ENCODE results near the gene SAT1. TPM values are rescaled to one million over a fixed set of nuclear protein-coding genes. Genes with fewer than 3 reads are reported as not detected.

The SAT1 gene
- total RNA-seq, 1 experiment from 2014 or later: 60.2 TPM

GRCh38 chrX:23785580-23785979, 2.6 kb downstream of the SAT1 start:
- Histone ChIP-seq H3K4me1 (replicated peaks) (peaks cover 18% of the 10 kb centered on the region), H3K27me3 (replicated peaks) (no peaks in the 10 kb centered on the region), H3K9me3 (replicated peaks) (no peaks in the 10 kb centered on the region), H3K4me3 (no peak overlapping the region), H3K36me3 (peaks cover 21% of the 10 kb centered on the region), H3K27ac (no peak overlapping the region)
- no peak for DNase-seq (ENCODE audit: low read depth in 1 of 2, low spot score in 2 of 2)

- Histone ChIP-seq H3K9me3 (replicated peaks) (no peaks in the 10 kb centered on the region), H3K27ac (no peak overlapping the region), H3K4me1 (replicated peaks) (peaks cover 14% of the 10 kb centered on the region), H3K27me3 (replicated peaks) (no peaks in the 10 kb centered on the region), H3K36me3 (peaks cover 21% of the 10 kb centered on the region), H3K4me3 (no peak overlapping the region)
- DNase-seq (ENCODE audit: low read depth in 1 of 2, low spot score in 2 of 2): no peak
These were observed 3.4 kb downstream of the SAT1 start for GRCh38 chrX:23786268-23786815.

DNA sequence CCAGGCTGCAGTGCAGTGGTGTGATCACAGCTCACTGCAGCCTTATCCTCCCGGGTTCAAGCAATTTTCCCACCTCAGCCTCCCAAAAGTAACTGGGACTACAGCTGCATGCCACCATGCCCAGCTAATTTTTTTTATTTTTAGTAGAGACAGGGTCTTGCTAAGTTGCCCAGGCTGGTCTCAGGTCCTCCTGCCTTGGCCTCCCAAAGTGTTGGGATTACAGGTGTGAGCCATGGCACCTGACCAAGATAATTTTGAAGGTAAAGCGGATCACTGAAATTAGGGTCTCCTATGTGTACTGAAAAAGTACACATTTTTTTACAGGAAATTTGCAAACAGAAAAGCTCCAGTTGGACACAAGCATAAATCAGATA, 4.8 kb downstream of the SAT1 start:
- no peaks in the 10 kb centered on the region for H3K9me3 ChIP-seq (replicated peaks)
- no peak overlapping the region for H3K27ac ChIP-seq
- peaks cover 8% of the 10 kb centered on the region for H3K4me1 ChIP-seq (replicated peaks)
- H3K4me3 ChIP-seq: no peak overlapping the region
- no peak for DNase-seq (ENCODE audit: low read depth in 1 of 2, low spot score in 2 of 2)
- no peaks in the 10 kb centered on the region for H3K27me3 ChIP-seq (replicated peaks)
- peaks cover 21% of the 10 kb centered on the region for H3K36me3 ChIP-seq

DNA sequence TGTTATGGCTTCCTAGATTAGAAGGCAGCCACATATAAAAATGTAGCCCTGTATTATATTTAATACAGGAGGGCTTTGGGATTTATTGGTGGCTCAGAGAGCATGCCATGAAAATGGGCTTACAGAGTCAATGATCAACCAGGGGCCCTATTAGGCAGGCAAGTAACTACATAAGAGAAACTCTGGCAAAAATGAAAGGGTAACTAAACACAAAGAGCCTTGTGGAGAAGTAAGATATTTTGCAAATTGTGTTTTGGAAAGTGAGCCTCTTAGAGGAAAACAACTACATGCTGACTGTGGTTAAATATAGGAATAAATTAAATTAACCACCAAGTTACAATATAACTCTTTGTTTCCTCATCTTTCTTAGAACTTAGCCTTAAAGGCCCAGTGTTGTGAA, 5.5 kb downstream of the SAT1 start:
- Histone ChIP-seq H3K36me3 (peaks cover 21% of the 10 kb centered on the region), H3K4me1 (replicated peaks) (peaks cover 8% of the 10 kb centered on the region), H3K27me3 (replicated peaks) (no peaks in the 10 kb centered on the region), H3K27ac (no peak overlapping the region), H3K4me3 (no peak overlapping the region), H3K9me3 (replicated peaks) (no peaks in the 10 kb centered on the region)
- DNase-seq (ENCODE audit: low read depth in 1 of 2, low spot score in 2 of 2): no peak

DNA sequence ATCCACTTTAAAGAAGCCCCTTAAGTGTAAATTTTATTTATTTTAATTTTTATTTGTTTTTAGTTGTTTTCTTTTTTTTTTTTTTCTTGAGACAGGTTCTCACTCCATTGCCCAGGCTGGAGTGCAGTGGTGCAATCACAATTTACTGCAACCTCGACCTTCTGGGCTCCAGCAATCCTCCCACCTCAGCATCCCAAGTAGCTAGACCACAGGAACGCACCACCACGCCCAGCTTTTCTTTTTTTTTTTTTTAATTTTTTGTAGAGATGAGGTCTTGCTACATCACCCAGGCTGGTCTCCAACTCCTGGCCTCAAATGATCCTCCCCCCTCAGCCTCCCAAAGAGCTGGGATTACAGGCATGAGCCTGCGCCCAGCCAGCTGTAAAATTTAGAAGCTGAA, 6.0 kb downstream of the SAT1 start:
- DNase-seq (ENCODE audit: low read depth in 1 of 2, low spot score in 2 of 2): no peak
- Histone ChIP-seq H3K9me3 (replicated peaks) (no peaks in the 10 kb centered on the region), H3K27ac (no peak overlapping the region), H3K27me3 (replicated peaks) (no peaks in the 10 kb centered on the region), H3K36me3 (peaks cover 18% of the 10 kb centered on the region), H3K4me3 (no peak overlapping the region), H3K4me1 (replicated peaks) (peaks cover 8% of the 10 kb centered on the region)

GRCh38 chrX:23789386-23790154, 6.6 kb downstream of the SAT1 start:
- Histone ChIP-seq H3K4me1 (replicated peaks) (peaks cover 8% of the 10 kb centered on the region), H3K27me3 (replicated peaks) (no peaks in the 10 kb centered on the region), H3K4me3 (no peak overlapping the region), H3K36me3 (peaks cover 14% of the 10 kb centered on the region), H3K9me3 (replicated peaks) (no peaks in the 10 kb centered on the region), H3K27ac (no peak overlapping the region)
- DNase-seq (ENCODE audit: low read depth in 1 of 2, low spot score in 2 of 2): no peak

- Histone ChIP-seq H3K4me3 (no peak overlapping the region), H3K27me3 (replicated peaks) (no peaks in the 10 kb centered on the region), H3K9me3 (replicated peaks) (no peaks in the 10 kb centered on the region), H3K4me1 (replicated peaks) (peaks cover 2% of the 10 kb centered on the region), H3K36me3 (peaks cover 8% of the 10 kb centered on the region), H3K27ac (no peak overlapping the region)
- DNase-seq (ENCODE audit: low read depth in 1 of 2, low spot score in 2 of 2): no peak
These were observed 7.2 kb downstream of the SAT1 start for GRCh38 chrX:23790155-23790497.

- Histone ChIP-seq H3K4me3 (no peak overlapping the region), H3K4me1 (replicated peaks) (peaks cover 14% of the 10 kb centered on the region), H3K9me3 (replicated peaks) (no peaks in the 10 kb centered on the region), H3K27ac (no peak overlapping the region), H3K36me3 (no peaks in the 10 kb centered on the region), H3K27me3 (replicated peaks) (no peaks in the 10 kb centered on the region)
- DNase-seq (ENCODE audit: low read depth in 1 of 2, low spot score in 2 of 2): no peak
These were observed 10.0 kb downstream of the SAT1 start for GRCh38 chrX:23792861-23793553.

- no peaks in the 10 kb centered on the region for H3K27me3 ChIP-seq (replicated peaks)
- H3K4me1 ChIP-seq (replicated peaks): peaks cover 20% of the 10 kb centered on the region
- no peaks in the 10 kb centered on the region for H3K9me3 ChIP-seq (replicated peaks)
- H3K4me3 ChIP-seq: no peak overlapping the region
- DNase-seq (ENCODE audit: low read depth in 1 of 2, low spot score in 2 of 2): no peak
- no peak overlapping the region for H3K27ac ChIP-seq
- H3K36me3 ChIP-seq: no peaks in the 10 kb centered on the region
These were observed 12.2 kb downstream of the SAT1 start for GRCh38 chrX:23795221-23795620.

DNA sequence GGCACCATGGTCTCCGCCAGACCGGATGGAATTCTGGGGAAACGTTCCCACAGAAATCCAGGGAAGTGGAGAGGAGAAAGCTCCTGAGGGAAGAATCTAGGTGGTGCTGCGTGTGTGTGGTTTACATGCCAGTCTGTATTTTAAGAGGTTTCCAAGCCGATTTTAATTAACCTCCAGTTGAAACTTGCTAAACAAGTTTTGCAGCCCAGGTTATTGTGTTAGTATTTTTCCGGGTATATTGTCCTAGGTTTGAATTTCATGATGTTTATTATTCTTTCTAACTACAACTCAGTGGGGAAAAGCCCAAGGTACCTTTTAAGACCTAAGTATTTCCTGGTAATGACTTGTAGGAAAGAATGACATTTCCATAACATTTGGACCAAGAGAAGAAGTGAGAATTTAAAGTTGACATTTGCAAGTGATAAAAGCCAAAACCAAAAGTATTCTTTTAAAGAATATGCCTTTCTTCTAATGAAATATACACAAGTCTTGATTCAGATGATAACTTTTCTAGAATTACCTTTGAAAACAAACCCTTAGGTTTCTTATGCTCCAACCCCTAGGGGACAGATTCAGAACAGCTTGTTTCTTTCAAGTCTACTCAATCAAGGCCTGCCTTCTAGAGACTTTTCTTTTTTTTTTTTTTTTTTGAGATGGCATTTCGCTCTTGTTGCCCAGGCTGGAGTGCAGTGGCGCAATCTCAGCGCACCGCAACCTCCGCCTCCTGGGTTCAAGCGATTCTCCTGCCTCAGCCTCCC, 14.6 kb downstream of the SAT1 start:
- H3K27me3 ChIP-seq (replicated peaks): no peaks in the 10 kb centered on the region
- H3K4me3 ChIP-seq: no peak overlapping the region
- peak; percentile 44 to 69 for DNase-seq (ENCODE audit: low read depth in 1 of 2, low spot score in 2 of 2)
- peaks cover 24% of the 10 kb centered on the region for H3K4me1 ChIP-seq (replicated peaks)
- no peaks in the 10 kb centered on the region for H3K9me3 ChIP-seq (replicated peaks)
- no peaks in the 10 kb centered on the region for H3K36me3 ChIP-seq
- H3K27ac ChIP-seq: peak overlapping the region; percentile 60

DNA sequence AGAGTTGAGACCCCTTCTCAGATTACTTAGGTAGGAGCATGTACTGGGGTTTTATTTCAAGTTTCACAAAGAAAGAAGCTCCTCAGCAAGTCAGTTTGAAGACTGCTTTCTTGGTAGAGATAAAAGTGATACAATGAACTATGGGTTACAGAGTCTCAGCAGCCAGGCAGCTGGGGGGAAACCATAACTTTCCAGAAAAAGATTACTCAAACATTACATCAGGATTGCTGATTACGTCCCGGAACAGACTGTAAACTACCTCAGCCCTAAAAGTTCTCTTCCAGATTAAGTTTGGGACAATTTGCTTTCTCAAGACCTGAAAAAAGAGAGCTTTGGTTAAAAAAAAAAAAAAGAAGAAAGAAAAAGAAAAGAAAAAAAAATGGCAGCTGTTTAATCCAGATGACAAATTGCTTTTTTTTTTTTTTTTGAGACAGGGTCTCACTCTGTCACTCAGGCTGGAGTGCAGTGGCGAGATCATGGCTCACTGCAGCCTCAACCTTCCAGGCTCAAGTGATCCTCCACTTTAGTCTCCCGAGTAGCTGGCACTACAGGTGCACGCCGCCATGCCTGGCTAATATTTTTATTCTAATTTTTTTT, 16.6 kb downstream of the SAT1 start:
- Histone ChIP-seq H3K27ac (no peak overlapping the region), H3K27me3 (replicated peaks) (no peaks in the 10 kb centered on the region), H3K9me3 (replicated peaks) (no peaks in the 10 kb centered on the region), H3K4me1 (replicated peaks) (peaks cover 44% of the 10 kb centered on the region), H3K4me3 (no peak overlapping the region), H3K36me3 (no peaks in the 10 kb centered on the region)
- no peak for DNase-seq (ENCODE audit: low read depth in 1 of 2, low spot score in 2 of 2)

GRCh38 chrX:23802431-23802830, 19.5 kb downstream of the SAT1 start:
- Histone ChIP-seq H3K9me3 (replicated peaks) (no peaks in the 10 kb centered on the region), H3K27ac (peak overlapping the region; percentile 88), H3K36me3 (no peaks in the 10 kb centered on the region), H3K4me1 (replicated peaks) (peaks cover 55% of the 10 kb centered on the region), H3K4me3 (no peak overlapping the region), H3K27me3 (replicated peaks) (no peaks in the 10 kb centered on the region)
- DNase-seq (ENCODE audit: low read depth in 1 of 2, low spot score in 2 of 2): peak in 1 of 2 experiments; percentile 32

GRCh38 chrX:23803931-23804381, 21.0 kb downstream of the SAT1 start:
- Histone ChIP-seq H3K27me3 (replicated peaks) (no peaks in the 10 kb centered on the region), H3K4me3 (no peak overlapping the region), H3K27ac (peak overlapping the region; percentile 88), H3K4me1 (replicated peaks) (peaks cover 49% of the 10 kb centered on the region), H3K9me3 (replicated peaks) (no peaks in the 10 kb centered on the region), H3K36me3 (no peaks in the 10 kb centered on the region)
- DNase-seq (ENCODE audit: low read depth in 1 of 2, low spot score in 2 of 2): peak; percentile 55 to 79
